Chondrocyte (in vitro differentiated cells): ENCODE data around the gene ANKIB1. TPM values are rescaled to one million over a fixed set of nuclear protein-coding genes. Genes with fewer than 3 reads are reported as not detected.
"Not testable (repeated sequence)": the region's sequence is repeated elsewhere in the genome, so short reads cannot be mapped to it uniquely, and the experiment has no call there.

Source experiments
- DNase-seq: peaks from one replicate; pipeline ENCODE4 v3.0.0; 2021; ENCODE audit warnings: mixed read lengths, low spot score
- H3K27ac Mint-ChIP-seq: one replicate; pipeline ENCODE4 v1.8.0; 2021; ENCODE audit warnings: mild to moderate bottlenecking, moderate library complexity, mixed read lengths; ENCODE audit not compliant: unreplicated experiment
- H3K27me3 Mint-ChIP-seq: 2 replicates; pipeline ENCODE4 v1.8.0; 2021; ENCODE audit warnings: low read depth, mixed read lengths
- H3K36me3 Mint-ChIP-seq: 2 replicates; pipeline ENCODE4 v1.8.0; 2021; ENCODE audit warnings: low read depth, mixed read lengths
- H3K4me1 Mint-ChIP-seq: 2 replicates; pipeline ENCODE4 v1.8.0; 2021; ENCODE audit warnings: low read depth, mild to moderate bottlenecking, mixed read lengths
- H3K4me3 Mint-ChIP-seq: one replicate; pipeline ENCODE4 v1.8.0; 2021; ENCODE audit warnings: mild to moderate bottlenecking, moderate library complexity, mixed read lengths; ENCODE audit not compliant: unreplicated experiment
- H3K9me3 Mint-ChIP-seq: 2 replicates; pipeline ENCODE4 v1.8.0; 2021; ENCODE audit warnings: low read depth, mixed read lengths
- CTCF ChIP-seq: fragments of 200-600 bp; sonication (generic); IDR thresholded peaks from 2 replicates; pipeline ENCODE4 v1.5.0; 2021; ENCODE audit warnings: antibody characterized with exemption, mild to moderate bottlenecking, moderate library complexity
- total RNA-seq: library from RNA; stranded (reverse); gene quantifications from 3 replicates; pipeline ENCODE4 v1.2.1, GENCODE V29; 2021

The ANKIB1 gene
- total RNA-seq, 1 donor from 2014 or later = 76.3 TPM

DNA sequence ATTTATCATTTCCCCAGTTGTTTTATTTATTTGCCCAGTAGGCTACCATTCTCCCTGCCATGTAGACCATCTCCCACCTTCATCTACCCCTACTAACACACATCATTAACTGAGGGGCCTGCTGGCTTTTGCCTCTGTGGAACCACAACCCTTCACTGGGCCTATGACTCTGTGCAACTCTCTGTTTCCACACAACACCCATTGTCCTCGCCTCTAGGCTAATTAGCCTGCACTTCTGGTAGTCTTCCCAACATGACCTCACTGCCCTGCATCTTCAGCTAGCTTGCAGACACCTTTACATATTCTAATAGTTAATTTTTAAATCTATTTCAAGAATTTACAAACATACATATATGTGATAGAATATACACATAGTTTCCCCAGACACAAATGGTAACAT lies 7.5 kb downstream of the ANKIB1 start:
- H3K9me3 Mint-ChIP-seq = no peaks in the 10 kb centered on the region
- no peak overlapping the region for H3K4me3 Mint-ChIP-seq
- no peak for TF ChIP-seq CTCF
- no peak overlapping the region for H3K27ac Mint-ChIP-seq
- no peak for DNase-seq
- no peaks in the 10 kb centered on the region for H3K27me3 Mint-ChIP-seq
- H3K36me3 Mint-ChIP-seq = peaks cover 5% of the 10 kb centered on the region
- peaks cover 45% of the 10 kb centered on the region for H3K4me1 Mint-ChIP-seq

DNA sequence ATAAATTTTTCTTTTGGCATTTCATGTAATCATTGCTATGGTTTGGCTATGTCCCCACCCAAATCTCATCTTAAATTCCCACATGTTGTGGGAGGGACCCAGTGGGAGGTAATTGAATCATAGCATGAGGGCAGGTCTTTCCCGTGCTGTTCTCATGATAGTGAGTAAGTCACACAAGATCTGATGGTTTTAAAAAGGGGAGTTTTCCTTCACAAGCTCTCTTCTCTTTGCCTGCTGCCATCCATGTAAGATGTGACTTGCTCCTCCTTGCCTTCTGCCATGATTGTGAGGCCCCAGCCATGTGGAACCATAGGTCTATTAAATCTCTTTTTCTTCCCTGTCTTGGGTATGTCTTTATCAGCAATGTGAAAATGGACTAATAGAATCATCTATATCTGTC lies 9.0 kb downstream of the ANKIB1 start:
- H3K27me3 Mint-ChIP-seq, H3K36me3 Mint-ChIP-seq, H3K9me3 Mint-ChIP-seq, DNase-seq: not testable (repeated sequence)
- Mint-ChIP-seq H3K4me1 (peaks cover 44% of the 10 kb centered on the region), H3K4me3 (peak overlapping the region; percentile 63), H3K27ac (peak overlapping the region; percentile 98)

- no peaks in the 10 kb centered on the region for H3K9me3 Mint-ChIP-seq
- TF ChIP-seq CTCF = no peak
- H3K36me3 Mint-ChIP-seq = peaks cover 5% of the 10 kb centered on the region
- H3K27me3 Mint-ChIP-seq = no peaks in the 10 kb centered on the region
- peaks cover 49% of the 10 kb centered on the region for H3K4me1 Mint-ChIP-seq
- H3K4me3 Mint-ChIP-seq = peak overlapping the region; percentile 63
- H3K27ac Mint-ChIP-seq = peak overlapping the region; percentile 98
- DNase-seq = no peak
These were observed 9.5 kb downstream of the ANKIB1 start for GRCh38 chr7:92255308-92255707.

- Mint-ChIP-seq H3K36me3 (peaks cover 7% of the 10 kb centered on the region), H3K4me1 (peaks cover 33% of the 10 kb centered on the region), H3K4me3 (no peak overlapping the region), H3K27me3 (no peaks in the 10 kb centered on the region), H3K9me3 (peaks cover 5% of the 10 kb centered on the region), H3K27ac (no peak overlapping the region)
- DNase-seq = no peak
- TF ChIP-seq CTCF = no peak
These were observed 13.3 kb downstream of the ANKIB1 start for GRCh38 chr7:92259062-92259461.

GRCh38 chr7:92259610-92260247 lies 14.0 kb downstream of the ANKIB1 start:
- Mint-ChIP-seq H3K4me1 (peaks cover 32% of the 10 kb centered on the region), H3K9me3 (peaks cover 6% of the 10 kb centered on the region), H3K27me3 (no peaks in the 10 kb centered on the region), H3K27ac (no peak overlapping the region), H3K4me3 (no peak overlapping the region), H3K36me3 (peaks cover 7% of the 10 kb centered on the region)
- TF ChIP-seq CTCF = no peak
- DNase-seq = no peak

DNA sequence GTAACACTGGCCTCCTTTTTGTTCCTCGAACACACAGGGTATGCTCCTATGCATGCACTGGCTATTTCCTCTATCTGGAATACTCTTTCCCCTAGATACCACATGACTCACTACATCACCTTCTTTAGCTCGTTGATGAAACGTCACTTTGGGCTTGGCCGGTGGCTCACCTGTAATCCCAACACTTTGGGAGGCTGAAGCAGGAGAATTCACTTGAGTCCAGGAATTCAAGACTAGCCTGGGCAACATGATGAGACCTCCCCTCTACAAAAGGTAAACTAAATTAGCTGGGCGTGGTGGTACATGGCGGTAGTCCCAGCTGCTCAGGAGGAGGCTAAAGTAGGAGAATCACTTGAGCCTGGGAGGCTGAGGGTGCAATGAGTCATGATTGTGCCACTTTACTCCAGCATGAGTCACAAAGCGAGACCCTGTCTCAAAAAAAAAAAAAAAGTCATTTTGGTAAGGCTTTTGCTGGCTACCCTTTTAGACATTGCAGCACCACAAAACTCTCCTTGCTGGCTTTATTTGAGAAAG lies 14.5 kb downstream of the ANKIB1 start:
- Mint-ChIP-seq H3K36me3 (peaks cover 4% of the 10 kb centered on the region), H3K9me3 (peaks cover 6% of the 10 kb centered on the region), H3K4me3 (no peak overlapping the region), H3K4me1 (peaks cover 26% of the 10 kb centered on the region), H3K27ac (no peak overlapping the region), H3K27me3 (no peaks in the 10 kb centered on the region)
- TF ChIP-seq CTCF = no peak
- DNase-seq = no peak
